HL-60 (cell line): ENCODE measurements around the gene POLN.

ENCODE experiments used
- DNase-seq, 2 experiments: peaks; one replicate each; pipeline ENCODE4 v3.0.0-alpha.2; 2010 to 2020; ENCODE audit warnings: low read depth in 1 of 2, low spot score in 1 of 2
- H3K27ac ChIP-seq: fragments of 250-450 bp; sonication (Bioruptor Pico); replicated peaks from 2 replicates; pipeline ENCODE4 v1.5.1; 2020; ENCODE audit warnings: mild to moderate bottlenecking, moderate library complexity
- H3K27me3 ChIP-seq: fragments of 250-450 bp; sonication (Bioruptor Pico); 2 replicates; pipeline ENCODE4 v1.5.1; 2021; ENCODE audit warnings: mild to moderate bottlenecking, moderate library complexity; ENCODE audit not compliant: insufficient read depth, poor library complexity, severe bottlenecking
- H3K4me3 ChIP-seq: replicated peaks from 2 replicates; pipeline ENCODE4 v1.5.1; 2011; ENCODE audit warnings: mild to moderate bottlenecking, control low read depth, low read length; ENCODE audit not compliant: insufficient read depth
- CTCF ChIP-seq: IDR thresholded peaks from one replicate; pipeline ENCODE4 v1.5.1; 2011; ENCODE audit warnings: low read length, control low read depth, inconsistent platforms; ENCODE audit not compliant: insufficient read depth
- GABPA ChIP-seq: IDR thresholded peaks from 2 replicates; pipeline ENCODE4 v1.6.1; 2012; ENCODE audit warnings: low read depth
- POLR2AphosphoS5 ChIP-seq: IDR thresholded peaks from 2 replicates; pipeline ENCODE4 v1.6.1; 2012; ENCODE audit warnings: low read depth
- REST ChIP-seq: IDR thresholded peaks from 2 replicates; pipeline ENCODE4 v1.6.1; 2012; ENCODE audit warnings: low read depth; ENCODE audit not compliant: insufficient replicate concordance
- SPI1 ChIP-seq: IDR thresholded peaks from 2 replicates; pipeline ENCODE4 v1.6.1; 2012; ENCODE audit warnings: low read depth, mild to moderate bottlenecking, borderline replicate concordance

POLN gene

GRCh38 chr4:2261110-2261852, 19.4 kb upstream of the POLN start:
- TF ChIP-seq POLR2AphosphoS5 (no peak), CTCF (no peak), SPI1 (no peak), REST (no peak), GABPA (no peak)
- H3K27ac ChIP-seq = peak overlapping the region; percentile 53
- peak overlapping the region; percentile 69 for H3K4me3 ChIP-seq
- peak; percentile 20 to 37 for DNase-seq
- no peaks in the 10 kb centered on the region for H3K27me3 ChIP-seq

GRCh38 chr4:2260344-2261109, 18.6 kb upstream of the POLN start:
- TF ChIP-seq CTCF (no peak), SPI1 (no peak), GABPA (no peak), POLR2AphosphoS5 (no peak), REST (no peak)
- Histone ChIP-seq H3K27ac (peak overlapping the region; percentile 53; the same call in 1 of the 2 replicates), H3K27me3 (no peaks in the 10 kb centered on the region), H3K4me3 (peak overlapping the region; percentile 69)
- no peak for DNase-seq

GRCh38 chr4:2259541-2260343, 17.8 kb upstream of the POLN start:
- H3K4me3 ChIP-seq = no peak overlapping the region
- no peak overlapping the region for H3K27ac ChIP-seq
- TF ChIP-seq POLR2AphosphoS5 (no peak), CTCF (no peak)
- no peak for DNase-seq
- H3K27me3 ChIP-seq = no peaks in the 10 kb centered on the region
